GM18499 (cell line): ENCODE measurements around the gene TCTA.

Experiments used
- ATAC-seq: cut with Tn5 transposase; IDR thresholded peaks from one replicate; pipeline ENCODE4 v1.9.1; 2021; ENCODE audit warnings: moderate number of reproducible peaks; ENCODE audit not compliant: insufficient read depth, unreplicated experiment

The TCTA gene

GRCh38 chr3:49456466-49456865, 44.2 kb downstream of the TCTA start:
- no peak for ATAC-seq

DNA sequence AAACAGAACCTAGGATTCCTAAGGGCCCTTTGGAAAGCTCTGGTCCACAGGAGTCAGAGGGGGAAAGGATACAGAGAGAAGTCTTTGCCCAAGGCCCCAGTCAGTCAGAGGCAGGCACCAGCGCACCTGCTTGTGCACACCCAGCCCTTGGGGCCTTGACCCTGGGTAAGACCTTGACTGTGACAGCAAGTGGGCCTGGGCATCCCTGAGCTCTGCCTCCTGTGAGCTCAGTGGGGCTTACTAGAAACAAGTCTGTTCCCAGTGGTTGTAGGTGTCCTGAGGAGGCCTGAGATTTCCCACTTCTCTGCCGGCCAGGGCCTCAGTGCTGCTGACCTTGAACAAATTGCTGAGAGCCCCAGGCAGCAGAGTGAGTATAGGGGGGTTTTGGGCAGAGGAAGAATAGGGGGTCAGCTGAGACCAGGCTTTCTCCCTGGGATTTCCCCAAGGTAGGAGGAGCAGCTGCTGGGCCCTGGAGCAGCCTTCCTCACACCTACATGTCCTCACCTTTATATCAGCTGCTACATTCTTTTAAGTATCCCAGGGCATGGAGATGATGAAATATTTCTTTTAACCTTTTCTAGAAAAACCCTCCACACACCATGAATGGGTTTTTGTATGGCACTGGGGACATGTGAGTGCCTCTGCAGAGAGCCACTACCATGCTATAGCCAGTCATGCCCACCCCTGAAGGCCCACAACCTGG, 48.1 kb downstream of the TCTA start:
- ATAC-seq, result no peak

DNA sequence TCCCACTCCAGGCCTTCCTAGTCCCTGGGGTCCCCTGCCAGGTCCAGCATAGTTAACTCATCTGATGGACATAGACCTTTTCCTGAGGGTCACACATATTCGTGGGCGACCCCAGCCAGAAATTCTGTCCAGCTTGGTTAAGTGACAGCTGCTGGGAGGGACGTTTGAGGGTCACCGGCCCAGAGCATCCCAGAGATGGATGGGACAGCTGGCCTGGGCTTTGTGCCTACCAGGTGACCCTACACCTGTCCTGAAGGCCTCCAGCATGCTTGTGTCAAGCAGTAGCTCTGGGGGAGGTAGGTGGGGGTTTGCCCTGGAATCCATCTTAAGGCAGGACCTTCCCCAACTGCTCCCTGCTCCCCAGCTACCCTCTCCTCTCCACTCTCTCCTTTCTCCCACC, 48.7 kb downstream of the TCTA start:
- ATAC-seq, result no peak

- ATAC-seq, result no peak
Observed at GRCh38 chr3:49461443-49462171, 49.4 kb downstream of the TCTA start.

DNA sequence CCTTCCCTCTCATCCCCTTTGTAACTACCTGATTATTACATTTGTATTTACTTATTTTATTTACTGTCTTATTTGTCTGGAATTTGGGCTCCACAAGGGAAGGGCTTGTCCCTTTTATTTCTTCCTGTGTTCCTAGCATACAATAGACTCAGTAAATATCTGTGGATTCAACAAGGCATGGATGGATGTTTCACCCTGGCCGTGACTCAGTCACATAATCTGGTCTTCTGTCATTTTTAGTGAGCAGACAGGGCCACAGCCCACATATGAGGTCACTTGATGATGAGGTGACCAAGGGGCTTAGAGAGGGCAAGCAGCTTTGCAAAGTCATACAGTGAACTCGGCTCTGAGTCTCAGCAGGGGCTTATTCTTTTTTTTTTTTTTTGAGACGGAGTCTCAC, 50.0 kb downstream of the TCTA start:
- ATAC-seq, result no peak

DNA sequence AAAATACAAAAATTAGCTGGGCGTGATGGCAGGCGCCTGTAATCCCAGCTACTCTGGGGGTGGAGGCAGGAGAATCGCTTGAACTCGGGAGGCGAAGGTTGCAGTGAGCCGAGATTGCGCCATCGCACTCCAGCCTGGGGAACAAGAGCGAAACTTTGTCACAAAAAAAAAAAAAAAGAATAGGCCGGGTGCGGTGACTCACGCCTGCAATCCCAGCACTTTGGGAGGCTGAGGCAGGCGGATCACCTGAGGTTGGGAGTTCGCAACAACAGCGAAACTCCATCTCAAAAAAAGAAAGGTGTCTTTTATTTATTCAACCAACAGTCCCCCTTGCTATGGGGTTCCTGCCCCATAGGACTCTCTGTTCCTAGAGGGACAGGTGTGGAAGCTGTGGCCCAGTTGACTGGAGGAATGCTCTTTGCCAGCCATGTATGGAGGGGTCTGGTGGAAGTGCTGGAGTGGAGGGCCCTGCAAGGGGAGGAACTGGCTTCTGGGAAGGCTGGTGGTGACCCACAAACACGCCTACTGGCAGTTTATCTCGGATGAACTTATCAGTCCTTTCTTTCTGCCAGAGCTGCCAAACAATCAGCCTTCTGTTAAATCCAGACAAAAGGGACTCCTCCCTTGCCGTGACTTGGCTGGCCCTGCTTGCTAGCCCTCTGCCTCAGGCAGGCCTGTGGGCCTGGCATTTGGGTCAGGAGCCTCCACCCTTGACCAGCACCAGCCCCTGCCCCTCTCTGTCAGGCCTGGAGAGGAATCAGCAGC, 53.2 kb downstream of the TCTA start:
- no peak for ATAC-seq
